ENCODE results near the gene TSNAXIP1. TPM values are rescaled to one million over a fixed set of nuclear protein-coding genes. Genes with fewer than 3 reads are reported as not detected.
"Not testable (repeated sequence)": the region's sequence is repeated elsewhere in the genome, so short reads cannot be mapped to it uniquely, and the experiment has no call there.

The TSNAXIP1 gene
- total RNA-seq, 1 donor from 2014 or later = 1.8 TPM

- peak overlapping the region; percentile 93 for H3K27ac Mint-ChIP-seq (ENCODE audit: unreplicated experiment)
- no peak overlapping the region for H3K4me3 Mint-ChIP-seq (ENCODE audit: unreplicated experiment)
- peaks cover 59% of the 10 kb centered on the region for H3K4me1 Mint-ChIP-seq (ENCODE audit: low read depth)
- H3K9me3 Mint-ChIP-seq (ENCODE audit: low read depth) = no peaks in the 10 kb centered on the region
- DNase-seq (ENCODE audit: low spot score) = no peak
- H3K27me3 Mint-ChIP-seq (ENCODE audit: low read depth) = no peaks in the 10 kb centered on the region
- peaks cover 8% of the 10 kb centered on the region for H3K36me3 Mint-ChIP-seq (ENCODE audit: low read depth)
- no peak for TF ChIP-seq CTCF (IDR thresholded peaks at IDR 0.05)
These were observed 55.2 kb downstream of the TSNAXIP1 start for GRCh38 chr16:67861877-67862276.

GRCh38 chr16:67862623-67863583 is 56.2 kb downstream of the TSNAXIP1 start:
- no peak for DNase-seq (ENCODE audit: low spot score)
- no peaks in the 10 kb centered on the region for H3K9me3 Mint-ChIP-seq (ENCODE audit: low read depth)
- TF ChIP-seq CTCF (IDR thresholded peaks at IDR 0.05) = no peak
- peaks cover 48% of the 10 kb centered on the region for H3K4me1 Mint-ChIP-seq (ENCODE audit: low read depth)
- peak overlapping the region; percentile 93 for H3K27ac Mint-ChIP-seq (ENCODE audit: unreplicated experiment)
- H3K4me3 Mint-ChIP-seq (ENCODE audit: unreplicated experiment) = peak overlapping the region; percentile 0
- H3K36me3 Mint-ChIP-seq (ENCODE audit: low read depth) = peaks cover 8% of the 10 kb centered on the region
- no peaks in the 10 kb centered on the region for H3K27me3 Mint-ChIP-seq (ENCODE audit: low read depth)

GRCh38 chr16:67864044-67864443 is 57.4 kb downstream of the TSNAXIP1 start:
- peaks cover 10% of the 10 kb centered on the region for H3K36me3 Mint-ChIP-seq (ENCODE audit: low read depth)

GRCh38 chr16:67864594-67864993 is 57.9 kb downstream of the TSNAXIP1 start:
- no peak for DNase-seq (ENCODE audit: low spot score)
- Mint-ChIP-seq H3K27me3 (ENCODE audit: low read depth) (no peaks in the 10 kb centered on the region), H3K36me3 (ENCODE audit: low read depth) (peaks cover 10% of the 10 kb centered on the region), H3K4me1 (ENCODE audit: low read depth) (peaks cover 42% of the 10 kb centered on the region), H3K27ac (ENCODE audit: unreplicated experiment) (peak overlapping the region; percentile 53), H3K4me3 (ENCODE audit: unreplicated experiment) (no peak overlapping the region), H3K9me3 (ENCODE audit: low read depth) (no peaks in the 10 kb centered on the region)
- TF ChIP-seq CTCF (IDR thresholded peaks at IDR 0.05) = no peak

More at GRCh38 chr16:67864044-67864443, 57.4 kb downstream of the TSNAXIP1 start:
- not testable (repeated sequence) for DNase-seq (ENCODE audit: low spot score); H3K27me3 Mint-ChIP-seq (ENCODE audit: low read depth); H3K4me3 Mint-ChIP-seq (ENCODE audit: unreplicated experiment); H3K9me3 Mint-ChIP-seq (ENCODE audit: low read depth)
- peaks cover 42% of the 10 kb centered on the region for H3K4me1 Mint-ChIP-seq (ENCODE audit: low read depth)
- H3K27ac Mint-ChIP-seq (ENCODE audit: unreplicated experiment) = peak overlapping the region; percentile 93

- Mint-ChIP-seq H3K36me3 (ENCODE audit: low read depth) (peaks cover 14% of the 10 kb centered on the region), H3K27me3 (ENCODE audit: low read depth) (no peaks in the 10 kb centered on the region), H3K9me3 (ENCODE audit: low read depth) (no peaks in the 10 kb centered on the region), H3K4me1 (ENCODE audit: low read depth) (peaks cover 42% of the 10 kb centered on the region), H3K4me3 (ENCODE audit: unreplicated experiment) (no peak overlapping the region), H3K27ac (ENCODE audit: unreplicated experiment) (no peak overlapping the region)
- DNase-seq (ENCODE audit: low spot score) = no peak
- TF ChIP-seq CTCF (IDR thresholded peaks at IDR 0.05) = peak; percentile 61
These were observed 58.6 kb downstream of the TSNAXIP1 start for GRCh38 chr16:67865318-67865717.
